WERI-Rb-1 (cell line): Measurements from ENCODE around the gene DNAJB2.

Experiments used
- DNase-seq: peaks from one replicate; pipeline ENCODE4 v3.0.0-alpha.2; 2020
- H3K27ac ChIP-seq: fragments of 250-450 bp; sonication (Bioruptor Pico); 2 replicates; pipeline ENCODE4 v1.5.1; 2020; ENCODE audit warnings: mild to moderate bottlenecking, moderate library complexity
- H3K27me3 ChIP-seq: fragments of 250-450 bp; sonication (Bioruptor Pico); 2 replicates; pipeline ENCODE4 v1.5.1; 2021; ENCODE audit warnings: mild to moderate bottlenecking, low read depth, moderate library complexity; ENCODE audit not compliant: insufficient read depth, severe bottlenecking
- H3K36me3 ChIP-seq: fragments of 250-450 bp; sonication (Bioruptor Pico); 2 replicates; pipeline ENCODE4 v1.5.1; 2020; ENCODE audit warnings: mild to moderate bottlenecking, moderate library complexity
- H3K4me3 ChIP-seq: 2 replicates; pipeline ENCODE4 v1.5.1; 2011; ENCODE audit warnings: low read depth, mild to moderate bottlenecking, control low read depth, low read length
- H3K9me3 ChIP-seq: fragments of 250-450 bp; sonication (Bioruptor Pico); 2 replicates; pipeline ENCODE4 v1.5.1; 2021; ENCODE audit warnings: mild to moderate bottlenecking, moderate library complexity; ENCODE audit not compliant: severe bottlenecking
- CTCF ChIP-seq: IDR thresholded peaks from 2 replicates; pipeline ENCODE4 v1.5.1; 2011; ENCODE audit warnings: low read depth, mild to moderate bottlenecking, control low read depth, inconsistent platforms, low read length

DNAJB2 gene

GRCh38 chr2:219296631-219297391, 17.6 kb downstream of the DNAJB2 start:
- DNase-seq: no peak
- H3K27me3 ChIP-seq: no peaks in the 10 kb centered on the region
- H3K36me3 ChIP-seq: peaks cover 17% of the 10 kb centered on the region
- TF ChIP-seq CTCF: no peak
- no peaks in the 10 kb centered on the region for H3K9me3 ChIP-seq
- H3K27ac ChIP-seq: no peak overlapping the region
- H3K4me3 ChIP-seq: no peak overlapping the region

- 0 out of 2 replicates have a peak, but pooled peaks have one; percentile 1 for TF ChIP-seq CTCF
- H3K27me3 ChIP-seq: no peaks in the 10 kb centered on the region
- H3K36me3 ChIP-seq: peaks cover 24% of the 10 kb centered on the region
- DNase-seq: peak; percentile 40
- H3K9me3 ChIP-seq: no peaks in the 10 kb centered on the region
- H3K27ac ChIP-seq: no peak overlapping the region
- H3K4me3 ChIP-seq: no peak overlapping the region
Observed at GRCh38 chr2:219297766-219298456, 18.7 kb downstream of the DNAJB2 start.

- Histone ChIP-seq H3K27me3 (no peaks in the 10 kb centered on the region), H3K27ac (no peak overlapping the region), H3K9me3 (no peaks in the 10 kb centered on the region), H3K36me3 (peaks cover 32% of the 10 kb centered on the region), H3K4me3 (no peak overlapping the region)
- DNase-seq: peak; percentile 88
- peak; percentile 97 for TF ChIP-seq CTCF
Observed at GRCh38 chr2:219298759-219299371, 19.7 kb downstream of the DNAJB2 start.

- Histone ChIP-seq H3K9me3 (no peaks in the 10 kb centered on the region), H3K27me3 (no peaks in the 10 kb centered on the region), H3K27ac (no peak overlapping the region), H3K4me3 (no peak overlapping the region), H3K36me3 (peaks cover 33% of the 10 kb centered on the region)
- no peak for DNase-seq
- no peak for TF ChIP-seq CTCF
Observed at GRCh38 chr2:219299372-219299760, 20.2 kb downstream of the DNAJB2 start.

GRCh38 chr2:219300022-219300421, 20.9 kb downstream of the DNAJB2 start:
- no peaks in the 10 kb centered on the region for H3K9me3 ChIP-seq
- H3K27ac ChIP-seq: no peak overlapping the region
- no peak for TF ChIP-seq CTCF
- no peaks in the 10 kb centered on the region for H3K27me3 ChIP-seq
- DNase-seq: no peak
- no peak overlapping the region for H3K4me3 ChIP-seq
- H3K36me3 ChIP-seq: peaks cover 33% of the 10 kb centered on the region
